Body of pancreas (tissue), 4 donors: ENCODE results near the gene VAMP2. TPM values are rescaled to one million over a fixed set of nuclear protein-coding genes. Genes with fewer than 3 reads are reported as not detected.

Source experiments
- ATAC-seq: fragments of 150-250 bp; one replicate; pipeline ENCODE4 v1.9.1; 2016
- DNase-seq, 4 donors: peaks; one replicate each; pipeline ENCODE4 v3.0.0-alpha.2; 2019
- H3K27ac ChIP-seq, 4 donors: fragments of 200-600 bp; sonication (generic); 1 replicate in 3 of 4; 2 replicates in 1 of 4; pipeline versions ENCODE4 v1.5.1 to v1.6.1; 2016 to 2019; ENCODE audit warnings: mild to moderate bottlenecking in 1 of 4, mixed read lengths in 1 of 4, moderate library complexity in 1 of 4
- H3K27me3 ChIP-seq, 2 donors: fragments of 200-600 bp; sonication (generic); one replicate each; pipeline ENCODE4 v1.6.0; 2016; ENCODE audit warnings: mild to moderate bottlenecking in 1 of 2
- H3K36me3 ChIP-seq, 2 donors: fragments of 200-600 bp; sonication (generic); replicated peaks in 1 of 2; 2 replicates each; pipeline ENCODE4 v1.5.1; 2016; ENCODE audit warnings: low read depth in 2 of 2; ENCODE audit not compliant: insufficient read depth in 1 of 2
- H3K4me1 ChIP-seq: fragments of 200-600 bp; sonication (generic); one replicate; pipeline ENCODE4 v1.6.0; 2016
- H3K4me3 ChIP-seq, 2 donors: fragments of 200-600 bp; sonication (generic); 1 replicate in 1 of 2; 2 replicates in 1 of 2; pipeline ENCODE4 v1.5.1; 2016 to 2019
- H3K9me3 ChIP-seq, 3 donors: fragments of 200-600 bp; sonication (generic); 1 replicate in 2 of 3; 2 replicates in 1 of 3; pipeline ENCODE4 v1.5.1; 2016
- POLR2A ChIP-seq, 3 donors: fragments of 450-650 bp; IDR thresholded peaks; one replicate each; pipeline ENCODE4 v1.6.1; 2016; ENCODE audit warnings: antibody characterized with exemption in 3 of 3, mild to moderate bottlenecking in 2 of 3
- whole genome bisulfite sequencing, 2 donors: methylation state at CpG; one replicate each; pipeline ENCODE4 v1.1.5; 2017; 5-methylcytosine and 5-hydroxymethylcytosine counted together
- intact Hi-C: fragments of 100-400 bp; cut with DNase I; formaldehyde crosslinking; loops from one replicate; pipeline ENCODE4 v1.15.1; 2023
- total RNA-seq, 2 donors: library from RNA; depleted of rRNA; stranded (reverse); fragments of >200 nt; gene quantifications; one replicate each; pipeline ENCODE4 v1.1.0, GENCODE V29; 2016
- TF ChIP-seq, protein P1 (sequence below), 7 experiments: fragments of 450-650 bp in 4 of 7; fragments of 200-600 bp in 3 of 7; sonication (generic) in 3 of 7; IDR thresholded peaks; one replicate each; pipeline ENCODE4 v1.5.1; 2016 to 2019; ENCODE audit warnings: antibody characterized with exemption in 7 of 7

Gene VAMP2
- total RNA-seq, 2 donors from 2014 or later, result 16.3 to 26.4 TPM

DNA sequence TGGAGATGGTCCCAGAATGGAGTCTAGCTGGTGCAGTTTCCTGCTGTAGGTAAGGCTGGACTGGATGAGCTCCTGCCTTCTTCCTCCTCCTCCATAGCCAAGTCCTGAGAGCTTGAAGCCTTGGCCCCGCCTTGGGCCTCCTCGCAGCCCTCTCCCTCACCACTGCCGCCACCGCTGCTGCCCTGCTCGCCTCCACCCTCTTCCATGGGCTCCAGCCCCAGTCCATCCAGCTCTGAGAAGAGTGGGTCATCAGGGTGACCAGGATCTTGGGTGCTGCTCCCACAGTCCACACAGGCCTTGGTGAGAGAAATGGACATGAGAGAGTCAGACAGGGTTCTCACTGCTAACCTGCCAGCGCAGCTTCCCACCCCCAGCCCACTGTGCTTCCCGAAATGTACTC, 21.7 kb downstream of the VAMP2 start:
- no peak overlapping the region for H3K27ac ChIP-seq
- no peak for DNase-seq
- intact Hi-C loops, result no loop called here

DNA sequence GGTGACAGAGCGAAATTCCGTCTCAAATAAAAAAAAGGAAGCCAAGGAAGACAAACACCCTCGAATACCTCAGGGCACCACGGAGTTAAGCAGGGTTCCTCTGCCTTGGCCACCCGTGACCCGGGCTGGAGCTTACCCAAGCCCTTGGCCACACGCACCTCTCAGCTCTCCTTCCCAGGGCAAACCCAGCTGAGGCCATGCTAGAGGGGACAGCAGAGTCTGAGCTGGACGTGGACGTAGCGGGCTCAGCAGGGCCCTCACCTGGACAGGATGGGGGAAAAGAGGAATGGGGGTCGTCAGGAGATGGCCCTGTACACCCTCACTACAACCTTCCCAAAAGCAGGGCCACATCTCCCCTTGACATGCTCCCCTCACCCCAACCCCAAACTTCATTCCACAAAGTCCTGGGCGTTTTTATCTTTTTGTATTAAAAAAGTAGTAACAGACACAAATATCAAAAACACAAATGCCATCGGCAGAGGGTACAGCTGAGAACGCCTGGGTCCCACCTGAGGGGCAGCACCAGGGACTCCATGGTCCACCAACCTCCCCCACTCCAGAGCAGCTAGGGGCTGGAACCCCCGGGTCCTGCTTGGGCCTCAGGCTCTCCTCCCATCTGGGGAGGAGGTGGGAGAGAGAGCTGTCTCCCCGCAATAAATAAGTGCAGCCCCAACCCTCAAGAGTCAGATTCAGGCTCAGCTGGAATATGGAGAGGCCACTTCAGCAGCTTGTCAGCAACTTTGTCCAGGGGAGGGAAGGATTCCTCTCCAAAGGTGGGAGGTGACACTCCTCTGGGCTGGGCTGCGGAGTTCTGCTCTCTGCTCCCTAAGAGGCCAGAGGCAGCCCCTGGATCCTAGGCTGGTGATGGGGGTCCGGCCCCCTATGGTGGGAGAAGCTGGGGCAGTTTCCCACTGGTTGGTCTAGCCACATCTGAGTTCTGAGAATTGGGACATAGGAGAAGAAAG, 22.4 kb downstream of the VAMP2 start:
- peak in 3 of 4 donors; percentile 17 to 27 (median 22) for DNase-seq
- intact Hi-C loops, result no loop called here
- H3K4me1 ChIP-seq, result peaks cover 21% of the 10 kb centered on the region
- H3K27ac ChIP-seq, result peak overlapping the region in 2 of 4 donors; percentile 86 to 87
- H3K9me3 ChIP-seq, result no peaks in the 10 kb centered on the region
- TF ChIP-seq, protein P1, sequence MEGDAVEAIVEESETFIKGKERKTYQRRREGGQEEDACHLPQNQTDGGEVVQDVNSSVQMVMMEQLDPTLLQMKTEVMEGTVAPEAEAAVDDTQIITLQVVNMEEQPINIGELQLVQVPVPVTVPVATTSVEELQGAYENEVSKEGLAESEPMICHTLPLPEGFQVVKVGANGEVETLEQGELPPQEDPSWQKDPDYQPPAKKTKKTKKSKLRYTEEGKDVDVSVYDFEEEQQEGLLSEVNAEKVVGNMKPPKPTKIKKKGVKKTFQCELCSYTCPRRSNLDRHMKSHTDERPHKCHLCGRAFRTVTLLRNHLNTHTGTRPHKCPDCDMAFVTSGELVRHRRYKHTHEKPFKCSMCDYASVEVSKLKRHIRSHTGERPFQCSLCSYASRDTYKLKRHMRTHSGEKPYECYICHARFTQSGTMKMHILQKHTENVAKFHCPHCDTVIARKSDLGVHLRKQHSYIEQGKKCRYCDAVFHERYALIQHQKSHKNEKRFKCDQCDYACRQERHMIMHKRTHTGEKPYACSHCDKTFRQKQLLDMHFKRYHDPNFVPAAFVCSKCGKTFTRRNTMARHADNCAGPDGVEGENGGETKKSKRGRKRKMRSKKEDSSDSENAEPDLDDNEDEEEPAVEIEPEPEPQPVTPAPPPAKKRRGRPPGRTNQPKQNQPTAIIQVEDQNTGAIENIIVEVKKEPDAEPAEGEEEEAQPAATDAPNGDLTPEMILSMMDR (IDR thresholded peaks at IDR 0.05), result no peak
- no peak for TF ChIP-seq POLR2A (IDR thresholded peaks at IDR 0.05)
- WGBS, 2 donors, result 69 to 73% methylated on average over 12 to 18 of the region's 18 CpGs
- no peak for ATAC-seq
- H3K4me3 ChIP-seq, result no peak overlapping the region
- H3K36me3 ChIP-seq, result peaks cover 31 to 44% of the 10 kb centered on the region in 2 donors
- H3K27me3 ChIP-seq, result no peaks in the 10 kb centered on the region

More for the DNA sequence above, 21.7 kb downstream of the VAMP2 start:
- Histone ChIP-seq H3K4me1 (peaks cover 21% of the 10 kb centered on the region), H3K36me3 (peaks cover 38 to 51% of the 10 kb centered on the region in 2 donors), H3K9me3 (no peaks in the 10 kb centered on the region), H3K4me3 (no peak overlapping the region), H3K27me3 (no peaks in the 10 kb centered on the region)
- no peak for ATAC-seq
- WGBS, 2 donors, result 92 to 97% methylated on average over 6 to 7 of the region's 7 CpGs
- TF ChIP-seq, protein P1 (IDR thresholded peaks at IDR 0.05), result no peak
- TF ChIP-seq POLR2A (IDR thresholded peaks at IDR 0.05), result no peak

DNA sequence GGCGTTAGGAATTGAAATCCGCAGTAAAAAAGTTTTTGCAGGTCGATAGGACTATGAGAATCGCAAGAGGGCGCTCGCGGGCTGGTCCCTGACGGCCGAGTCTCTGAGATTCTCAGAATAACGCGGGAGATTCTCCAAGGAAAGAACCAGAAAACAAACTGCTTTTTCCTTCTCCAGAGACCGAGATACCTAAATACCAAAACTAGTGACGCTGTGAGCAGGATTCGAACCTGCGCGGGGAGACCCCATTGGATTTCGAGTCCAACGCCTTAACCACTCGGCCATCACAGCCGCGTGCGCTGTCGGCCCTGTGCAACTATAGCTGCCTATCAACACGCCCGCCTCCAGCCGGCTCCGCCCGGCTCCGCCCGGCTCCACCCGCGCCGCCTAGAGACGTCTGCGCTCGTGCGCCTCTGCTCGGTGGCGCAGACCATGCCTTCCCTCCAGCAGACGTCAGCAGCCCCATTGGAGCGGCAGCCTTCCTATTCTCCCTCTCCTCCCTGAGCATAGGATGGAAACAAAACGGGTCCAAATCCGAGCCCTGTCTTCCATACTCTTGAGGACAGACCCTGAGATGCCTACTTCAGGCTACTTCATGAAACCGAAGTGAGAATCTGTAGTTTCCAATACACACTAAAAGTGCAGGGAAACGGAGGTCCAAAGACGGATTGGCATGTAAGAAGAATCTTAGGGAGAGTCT, 23.9 kb downstream of the VAMP2 start:
- DNase-seq, result peak; percentile 96
- WGBS, 2 donors, result 1% methylated on average over 44 to 46 of the region's 46 CpGs
- ATAC-seq, result peak; percentile 92
- Histone ChIP-seq H3K36me3 (peaks cover 16 to 31% of the 10 kb centered on the region in 2 donors), H3K27ac (peak overlapping the region; percentile 74 to 92 (median 86)), H3K4me3 (no peak overlapping the region), H3K9me3 (no peaks in the 10 kb centered on the region), H3K4me1 (peaks cover 21% of the 10 kb centered on the region), H3K27me3 (no peaks in the 10 kb centered on the region)
- intact Hi-C loops, result no loop called here
- TF ChIP-seq, protein P1 (IDR thresholded peaks at IDR 0.05), result peak; percentile 70 to 98 (median 95)
- TF ChIP-seq POLR2A (IDR thresholded peaks at IDR 0.05), result peak; percentile 23 to 85 (median 79)

DNA sequence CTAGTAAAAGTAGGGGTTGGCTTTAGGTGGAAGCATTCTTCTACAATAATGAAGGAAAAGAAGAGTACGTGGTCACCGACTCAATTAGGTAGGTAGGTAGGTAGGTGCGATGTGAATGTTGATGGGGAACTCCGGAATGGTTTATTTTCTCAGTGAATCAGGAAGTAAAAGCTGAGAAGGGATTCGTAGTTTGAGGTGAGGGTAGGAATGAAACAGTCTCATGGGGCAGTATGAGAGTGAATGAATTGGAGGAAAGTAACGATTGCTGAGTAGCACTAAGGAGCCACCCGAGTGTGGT, 24.4 kb downstream of the VAMP2 start:
- WGBS, 2 donors, result 0 to 3% methylated on average over 7 of the region's 7 CpGs
- peak overlapping the region; percentile 27 to 92 (median 86) for H3K27ac ChIP-seq
- TF ChIP-seq, protein P1 (IDR thresholded peaks at IDR 0.05), result no peak
- no peak for TF ChIP-seq POLR2A (IDR thresholded peaks at IDR 0.05)
- peaks cover 11 to 27% of the 10 kb centered on the region in 2 donors for H3K36me3 ChIP-seq
- DNase-seq (no peak), ATAC-seq (no peak)
- H3K9me3 ChIP-seq, result no peaks in the 10 kb centered on the region
- no peaks in the 10 kb centered on the region for H3K27me3 ChIP-seq
- intact Hi-C loops, result no loop called here
- no peak overlapping the region for H3K4me3 ChIP-seq
- peaks cover 21% of the 10 kb centered on the region for H3K4me1 ChIP-seq
